Measurements from ENCODE around the gene CXCL14.

DNA sequence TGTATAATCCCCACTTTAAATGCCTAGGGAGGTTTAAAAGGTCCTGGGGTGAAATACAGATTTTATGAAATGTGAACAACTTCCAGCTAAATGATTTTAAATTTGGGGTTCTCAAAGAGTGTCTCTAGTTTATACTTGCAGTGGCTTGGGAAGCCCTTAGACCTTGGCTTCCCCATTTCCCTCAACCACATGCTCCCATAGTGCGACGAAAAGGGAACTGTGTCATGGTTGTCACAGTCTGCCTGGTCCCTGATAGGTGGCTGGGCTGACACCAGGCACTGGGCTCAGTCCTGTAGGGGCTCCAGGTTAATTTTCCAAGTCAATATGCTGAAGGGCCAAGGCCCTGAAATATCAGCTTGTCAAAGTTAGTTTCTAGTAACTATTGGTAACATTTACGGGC, 10.4 kb upstream of the CXCL14 start:
- TF ChIP-seq, protein P1, sequence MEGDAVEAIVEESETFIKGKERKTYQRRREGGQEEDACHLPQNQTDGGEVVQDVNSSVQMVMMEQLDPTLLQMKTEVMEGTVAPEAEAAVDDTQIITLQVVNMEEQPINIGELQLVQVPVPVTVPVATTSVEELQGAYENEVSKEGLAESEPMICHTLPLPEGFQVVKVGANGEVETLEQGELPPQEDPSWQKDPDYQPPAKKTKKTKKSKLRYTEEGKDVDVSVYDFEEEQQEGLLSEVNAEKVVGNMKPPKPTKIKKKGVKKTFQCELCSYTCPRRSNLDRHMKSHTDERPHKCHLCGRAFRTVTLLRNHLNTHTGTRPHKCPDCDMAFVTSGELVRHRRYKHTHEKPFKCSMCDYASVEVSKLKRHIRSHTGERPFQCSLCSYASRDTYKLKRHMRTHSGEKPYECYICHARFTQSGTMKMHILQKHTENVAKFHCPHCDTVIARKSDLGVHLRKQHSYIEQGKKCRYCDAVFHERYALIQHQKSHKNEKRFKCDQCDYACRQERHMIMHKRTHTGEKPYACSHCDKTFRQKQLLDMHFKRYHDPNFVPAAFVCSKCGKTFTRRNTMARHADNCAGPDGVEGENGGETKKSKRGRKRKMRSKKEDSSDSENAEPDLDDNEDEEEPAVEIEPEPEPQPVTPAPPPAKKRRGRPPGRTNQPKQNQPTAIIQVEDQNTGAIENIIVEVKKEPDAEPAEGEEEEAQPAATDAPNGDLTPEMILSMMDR (IDR thresholded peaks at IDR 0.05), result no peak
- no peak for TF ChIP-seq EP300 (IDR thresholded peaks at IDR 0.05)
